AG09309 (cell line): ENCODE data around the gene FDXR.
"Not testable (repeated sequence)": the region's sequence is repeated elsewhere in the genome, so short reads cannot be mapped to it uniquely, and the experiment has no call there.

Experiments used
- DNase-seq: peaks from one replicate; pipeline ENCODE4 v3.0.0-alpha.2; 2010; ENCODE audit warnings: low read depth
- H3K4me3 ChIP-seq: 2 replicates; pipeline ENCODE4 v1.5.1; 2011; ENCODE audit warnings: mild to moderate bottlenecking, low read depth, low read length, moderate library complexity; ENCODE audit not compliant: control insufficient read depth
- TF ChIP-seq, protein P1 (sequence below): IDR thresholded peaks from 2 replicates; pipeline ENCODE4 v1.5.1; 2011; ENCODE audit warnings: mild to moderate bottlenecking, low read depth, low read length, inconsistent platforms; ENCODE audit not compliant: insufficient read depth, control insufficient read depth; ENCODE audit errors: missing control alignments

FDXR gene

DNA sequence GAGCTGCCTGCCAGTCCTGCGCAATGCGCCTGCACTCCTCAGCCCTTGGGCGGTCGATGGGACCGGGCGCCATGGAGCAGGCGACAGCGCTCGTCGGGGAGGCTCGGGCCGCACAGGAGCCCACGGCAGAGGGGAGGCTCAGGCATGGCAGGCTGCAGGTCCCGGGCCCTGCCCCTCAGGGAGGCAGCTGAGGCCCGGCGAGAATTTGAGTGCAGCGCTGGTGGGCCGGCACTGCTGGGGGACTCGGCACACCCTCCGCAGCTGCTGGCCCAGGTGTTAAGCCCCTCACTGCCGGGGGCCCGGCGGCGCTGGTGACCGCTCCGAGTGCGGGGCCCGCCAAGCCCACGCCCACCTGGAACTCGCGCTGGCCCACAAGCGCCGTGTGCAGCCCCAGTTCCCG, 34.2 kb upstream of the FDXR start:
- TF ChIP-seq, protein P1, sequence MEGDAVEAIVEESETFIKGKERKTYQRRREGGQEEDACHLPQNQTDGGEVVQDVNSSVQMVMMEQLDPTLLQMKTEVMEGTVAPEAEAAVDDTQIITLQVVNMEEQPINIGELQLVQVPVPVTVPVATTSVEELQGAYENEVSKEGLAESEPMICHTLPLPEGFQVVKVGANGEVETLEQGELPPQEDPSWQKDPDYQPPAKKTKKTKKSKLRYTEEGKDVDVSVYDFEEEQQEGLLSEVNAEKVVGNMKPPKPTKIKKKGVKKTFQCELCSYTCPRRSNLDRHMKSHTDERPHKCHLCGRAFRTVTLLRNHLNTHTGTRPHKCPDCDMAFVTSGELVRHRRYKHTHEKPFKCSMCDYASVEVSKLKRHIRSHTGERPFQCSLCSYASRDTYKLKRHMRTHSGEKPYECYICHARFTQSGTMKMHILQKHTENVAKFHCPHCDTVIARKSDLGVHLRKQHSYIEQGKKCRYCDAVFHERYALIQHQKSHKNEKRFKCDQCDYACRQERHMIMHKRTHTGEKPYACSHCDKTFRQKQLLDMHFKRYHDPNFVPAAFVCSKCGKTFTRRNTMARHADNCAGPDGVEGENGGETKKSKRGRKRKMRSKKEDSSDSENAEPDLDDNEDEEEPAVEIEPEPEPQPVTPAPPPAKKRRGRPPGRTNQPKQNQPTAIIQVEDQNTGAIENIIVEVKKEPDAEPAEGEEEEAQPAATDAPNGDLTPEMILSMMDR: no peak
- H3K4me3 ChIP-seq: no peak overlapping the region
- DNase-seq: no peak

DNA sequence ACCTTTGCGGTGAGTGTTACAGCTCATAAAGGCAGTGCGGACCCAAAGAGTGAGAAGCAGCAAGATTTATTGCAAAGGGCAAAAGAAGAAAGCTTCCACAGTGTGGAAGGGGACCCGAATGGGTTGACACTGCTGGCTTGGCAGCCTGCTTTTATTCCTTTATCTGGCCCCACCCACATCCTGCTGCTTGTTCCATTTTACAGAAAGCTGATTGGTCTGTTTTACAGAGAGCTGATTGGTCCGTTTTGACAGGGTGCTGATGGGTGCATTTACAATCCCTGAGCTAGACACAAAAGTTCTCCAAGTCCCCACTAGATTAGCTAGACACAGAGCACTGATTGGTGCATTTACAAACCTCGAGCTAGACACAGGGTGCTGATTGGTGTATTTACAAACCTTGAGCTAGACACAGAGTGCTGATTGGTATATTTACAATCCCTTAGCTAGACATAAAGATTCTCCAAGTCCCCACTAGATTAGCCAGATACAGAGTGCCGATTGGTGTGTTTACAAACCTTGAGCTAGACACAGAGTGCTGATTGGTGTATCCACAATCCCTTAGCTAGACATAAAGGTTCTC, 33.5 kb upstream of the FDXR start:
- not testable (repeated sequence) for H3K4me3 ChIP-seq, DNase-seq

DNA sequence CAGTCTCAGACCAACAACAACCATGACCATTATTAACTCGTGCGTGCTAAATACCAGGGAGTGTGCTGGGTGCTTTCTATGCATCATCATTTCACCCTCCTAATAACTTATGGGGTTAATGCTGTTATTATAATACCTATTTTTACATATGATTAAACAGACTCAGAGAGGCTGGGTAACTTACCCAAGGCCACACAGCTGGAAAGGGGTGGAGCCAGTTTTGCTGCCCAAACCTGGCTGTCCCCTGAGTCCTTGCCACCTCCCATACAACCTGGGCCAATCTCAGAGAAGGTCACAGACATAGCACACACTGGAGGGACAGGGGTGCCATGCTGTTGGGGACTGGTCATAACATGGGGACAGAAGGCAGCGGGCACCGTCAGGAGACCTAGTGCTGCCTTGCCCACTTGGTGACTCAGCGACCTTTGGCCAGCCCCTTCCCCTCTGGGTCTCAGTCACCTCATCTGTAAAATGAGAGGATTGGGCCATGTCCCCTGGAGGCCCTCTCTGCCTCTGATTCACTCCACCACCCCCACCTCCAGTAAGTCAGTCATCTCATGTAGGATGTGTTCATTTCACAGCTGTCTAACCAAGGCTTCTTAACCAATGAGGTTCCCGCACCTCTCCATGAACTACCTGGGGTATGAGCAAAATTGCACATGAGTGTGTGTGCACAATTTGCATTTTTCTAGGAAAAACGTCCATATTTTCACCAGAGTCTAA, 32.1 kb upstream of the FDXR start:
- no peak overlapping the region for H3K4me3 ChIP-seq
- TF ChIP-seq, protein P1: no peak
- no peak for DNase-seq

DNA sequence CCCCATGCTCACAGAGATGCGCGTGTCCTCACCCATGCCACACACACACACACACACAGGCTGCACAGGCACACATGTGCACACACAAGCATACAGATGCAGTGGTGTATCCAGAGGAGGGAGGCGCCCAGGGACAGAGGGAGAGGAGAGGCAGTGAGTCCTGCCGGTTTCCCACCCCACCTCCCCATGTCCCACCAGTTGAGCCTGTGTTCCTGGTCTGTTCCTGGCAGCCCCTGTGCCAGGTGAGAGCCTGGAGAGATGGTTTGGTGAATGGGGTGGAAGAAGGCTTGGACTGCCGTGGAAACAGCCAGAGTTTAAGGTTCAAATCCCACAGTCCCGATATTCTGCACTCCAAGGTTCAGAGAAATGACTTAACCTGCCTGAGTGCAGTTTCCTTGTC, 30.9 kb upstream of the FDXR start:
- TF ChIP-seq, protein P1: no peak
- no peak overlapping the region for H3K4me3 ChIP-seq
- no peak for DNase-seq

DNA sequence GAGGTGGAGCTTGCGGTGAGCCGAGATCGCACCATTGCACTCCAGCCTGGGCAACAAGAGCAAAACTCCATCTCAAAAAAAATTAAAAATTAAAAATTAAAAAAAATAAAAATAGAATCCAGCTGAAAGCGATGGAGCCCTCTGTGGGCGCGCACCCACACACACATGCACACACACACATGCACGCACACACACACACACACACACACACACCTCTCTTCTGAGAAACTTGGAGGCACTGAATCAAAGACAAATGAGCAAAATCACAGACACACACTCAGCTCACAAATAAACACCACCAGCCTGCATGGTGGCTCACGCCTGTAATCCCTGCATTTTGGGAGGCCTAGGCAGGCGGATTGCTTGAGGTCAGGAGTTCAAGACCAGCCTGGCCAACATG, 30.2 kb upstream of the FDXR start:
- no peak overlapping the region for H3K4me3 ChIP-seq
- TF ChIP-seq, protein P1: no peak
- no peak for DNase-seq

DNA sequence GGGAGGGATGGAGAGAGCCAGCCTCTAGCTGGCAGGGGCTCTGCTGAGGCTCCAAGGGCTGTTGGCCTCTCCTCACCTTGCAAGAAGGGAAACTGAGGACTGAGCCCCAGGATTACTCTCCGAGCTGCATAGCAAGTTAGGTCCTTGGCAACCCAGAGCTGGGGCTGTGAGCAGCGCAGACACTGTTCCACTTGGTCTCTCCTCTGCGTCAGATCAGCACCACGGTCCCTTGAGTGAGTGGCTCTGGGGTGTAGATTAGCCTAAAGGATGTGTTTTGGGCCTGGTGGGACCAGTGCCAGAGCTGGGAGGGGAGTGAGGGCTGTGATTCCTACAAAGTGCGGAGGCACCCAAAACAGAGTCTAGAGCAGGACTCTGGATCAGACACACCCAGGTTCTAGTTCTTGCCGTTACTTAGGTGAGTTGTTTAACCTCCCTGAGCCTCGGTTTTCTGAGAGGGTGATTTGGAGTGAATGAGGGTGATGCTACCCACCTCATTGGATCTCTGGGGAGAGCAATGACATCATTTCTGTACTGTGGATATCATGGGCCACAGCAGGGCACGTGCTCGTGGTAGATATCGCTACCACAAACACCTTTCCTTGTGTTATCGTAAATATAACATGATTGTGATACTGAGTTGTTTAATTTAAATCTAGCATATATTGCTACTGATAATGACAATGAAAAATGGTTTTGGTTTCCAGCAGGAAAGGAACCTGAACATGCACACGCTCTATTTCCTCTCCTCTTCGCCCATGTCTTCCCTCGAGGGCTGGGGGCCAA, 28.8 kb upstream of the FDXR start:
- H3K4me3 ChIP-seq: no peak overlapping the region
- TF ChIP-seq, protein P1: no peak

DNA sequence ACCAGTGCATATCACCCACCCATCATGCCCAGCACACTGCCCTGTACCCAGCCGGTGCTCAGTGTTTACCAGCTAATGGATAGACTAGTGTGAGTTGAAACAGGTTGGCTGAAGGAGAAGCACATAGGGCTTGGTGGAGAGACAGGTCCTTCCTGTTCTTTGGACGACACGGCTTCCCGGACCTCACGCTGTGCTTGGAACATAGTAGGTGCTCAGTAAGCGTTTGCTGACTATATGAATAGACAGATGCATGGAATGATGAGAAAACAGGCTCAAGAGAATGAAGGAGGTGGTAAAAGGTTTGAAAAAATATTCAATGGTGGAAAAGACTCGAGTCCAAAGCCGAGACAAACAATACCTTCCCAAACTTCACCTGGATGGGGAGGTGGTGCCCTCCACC, 27.4 kb upstream of the FDXR start:
- DNase-seq: no peak
- H3K4me3 ChIP-seq: no peak overlapping the region
- TF ChIP-seq, protein P1: no peak

More for the DNA sequence above, 28.8 kb upstream of the FDXR start:
- DNase-seq: no peak
